NCI-H2171 treated with DMSO at 0.1 percent for 48 hours (cell line): ENCODE measurements around the gene NGB.
"Not testable (repeated sequence)": the region's sequence is repeated elsewhere in the genome, so short reads cannot be mapped to it uniquely, and the experiment has no call there.

ENCODE experiments used
- DNase-seq: peaks from one replicate; lab custom pipeline; 2025; lab: John Stamatoyannopoulos, UW

Gene NGB

GRCh38 chr14:77296155-77296554 is 25.1 kb upstream of the NGB start:
- DNase-seq, result no peak

- DNase-seq, result peak; percentile 16
Observed at GRCh38 chr14:77290705-77291104, 19.7 kb upstream of the NGB start.

GRCh38 chr14:77286576-77286975 is 15.6 kb upstream of the NGB start:
- no peak for DNase-seq

GRCh38 chr14:77284466-77284865 is 13.5 kb upstream of the NGB start:
- peak; percentile 65 for DNase-seq

GRCh38 chr14:77284066-77284465 is 13.1 kb upstream of the NGB start:
- DNase-seq, result no peak

- no peak for DNase-seq
Observed at GRCh38 chr14:77281852-77282410, 10.9 kb upstream of the NGB start.

- DNase-seq, result not testable (repeated sequence)
Observed at GRCh38 chr14:77280921-77281320, 9.9 kb upstream of the NGB start.

- DNase-seq, result no peak
Observed at GRCh38 chr14:77279719-77280118, 8.7 kb upstream of the NGB start.

GRCh38 chr14:77278461-77279230 is 7.6 kb upstream of the NGB start:
- DNase-seq, result no peak

GRCh38 chr14:77276959-77277358 is 6.0 kb upstream of the NGB start:
- no peak for DNase-seq

GRCh38 chr14:77276295-77276935 is 5.4 kb upstream of the NGB start:
- DNase-seq, result no peak

- DNase-seq, result no peak
Observed at GRCh38 chr14:77275601-77276017, 4.6 kb upstream of the NGB start.

- DNase-seq, result no peak
Observed at GRCh38 chr14:77275041-77275580, 4.1 kb upstream of the NGB start.

- DNase-seq, result no peak
Observed at GRCh38 chr14:77273796-77274195, 2.8 kb upstream of the NGB start.

GRCh38 chr14:77272261-77272660 is 1.3 kb upstream of the NGB start:
- DNase-seq, result no peak

GRCh38 chr14:77270361-77271112 is 469 bp downstream of the NGB start:
- DNase-seq, result no peak

- peak; percentile 71 for DNase-seq
Observed at GRCh38 chr14:77268989-77269600, 1.9 kb downstream of the NGB start.

GRCh38 chr14:77267937-77268699 is 2.9 kb downstream of the NGB start:
- peak; percentile 12 for DNase-seq

- DNase-seq, result no peak
Observed at GRCh38 chr14:77266336-77266735, 4.7 kb downstream of the NGB start.

GRCh38 chr14:77265561-77266335 is 5.3 kb downstream of the NGB start:
- DNase-seq, result peak; percentile 62
